ENCODE data around the gene NOXO1. TPM values are rescaled to one million over a fixed set of nuclear protein-coding genes. Genes with fewer than 3 reads are reported as not detected.

Gene NOXO1
- total RNA-seq, 2 donors from 2014 or later: 0.30 TPM; not detected in 1

DNA sequence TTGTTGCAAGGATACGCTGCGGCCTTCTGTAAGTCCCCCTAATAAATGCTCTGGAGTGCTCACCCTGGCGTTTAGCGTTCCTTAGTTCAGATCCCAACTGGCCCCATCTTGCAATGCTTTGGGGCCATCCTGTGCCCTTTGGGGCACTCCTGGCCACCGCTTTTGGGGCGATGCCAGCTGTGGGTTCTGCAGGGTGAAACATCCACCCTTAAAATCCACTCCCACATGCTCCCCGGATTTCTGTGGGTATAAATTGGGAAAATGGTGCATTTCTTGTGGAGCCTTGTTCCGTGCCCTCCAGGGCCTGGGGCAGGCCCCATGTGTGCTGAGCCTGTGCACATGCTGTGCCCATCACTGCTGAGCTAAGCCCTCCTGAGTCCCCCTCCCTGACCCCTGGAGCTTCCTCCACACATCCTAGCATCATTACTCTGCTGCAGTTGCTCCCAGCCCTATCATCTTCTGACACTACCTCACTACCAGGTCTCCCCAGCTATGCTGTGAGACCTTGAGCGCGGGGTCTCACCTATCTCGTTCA lies 44.3 kb downstream of the NOXO1 start:
- Histone ChIP-seq H3K27me3 (no peaks in the 10 kb centered on the region), H3K9me3 (no peaks in the 10 kb centered on the region), H3K36me3 (peaks cover 30% of the 10 kb centered on the region), H3K4me1 (peaks cover 0 to 7% of the 10 kb centered on the region in 2 donors), H3K4me3 (no peak overlapping the region), H3K27ac (no peak overlapping the region)
- DNase-seq (ENCODE audit: low spot score): no peak
- TF ChIP-seq CTCF (IDR thresholded peaks at IDR 0.05): no peak

DNA sequence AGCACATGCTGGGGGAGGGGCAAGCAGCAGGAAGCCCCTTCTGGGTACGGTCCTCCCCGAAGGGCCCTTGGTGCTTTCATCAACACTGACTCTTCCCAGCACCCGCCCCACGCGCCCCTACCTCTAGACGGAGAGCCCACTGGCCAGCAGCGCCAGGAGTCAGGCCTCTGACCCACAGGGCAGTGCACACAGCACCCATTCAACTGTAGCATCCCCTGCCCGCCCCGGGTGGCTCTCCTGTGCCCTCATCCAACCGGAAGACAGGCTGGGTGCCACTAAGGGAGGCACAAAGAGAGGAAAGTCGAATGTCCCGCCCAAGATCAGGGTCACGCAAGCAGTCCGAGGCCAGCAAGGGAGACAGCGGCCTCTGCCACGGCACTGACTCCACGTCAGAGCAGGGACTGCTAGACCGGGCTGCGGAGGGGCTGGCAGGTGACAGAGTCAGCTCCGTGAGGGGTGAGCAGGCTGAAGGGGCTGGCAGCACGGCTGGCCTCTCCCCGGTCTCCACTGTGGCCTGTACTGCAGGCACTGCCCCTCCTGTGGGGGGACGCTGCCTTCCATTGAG lies 48.1 kb downstream of the NOXO1 start:
- Histone ChIP-seq H3K4me1 (peaks cover 0 to 12% of the 10 kb centered on the region in 2 donors), H3K27ac (no peak overlapping the region), H3K36me3 (peaks cover 7% of the 10 kb centered on the region), H3K9me3 (no peaks in the 10 kb centered on the region), H3K27me3 (no peaks in the 10 kb centered on the region), H3K4me3 (no peak overlapping the region)
- no peak for DNase-seq (ENCODE audit: low spot score)
- TF ChIP-seq CTCF (IDR thresholded peaks at IDR 0.05): no peak

DNA sequence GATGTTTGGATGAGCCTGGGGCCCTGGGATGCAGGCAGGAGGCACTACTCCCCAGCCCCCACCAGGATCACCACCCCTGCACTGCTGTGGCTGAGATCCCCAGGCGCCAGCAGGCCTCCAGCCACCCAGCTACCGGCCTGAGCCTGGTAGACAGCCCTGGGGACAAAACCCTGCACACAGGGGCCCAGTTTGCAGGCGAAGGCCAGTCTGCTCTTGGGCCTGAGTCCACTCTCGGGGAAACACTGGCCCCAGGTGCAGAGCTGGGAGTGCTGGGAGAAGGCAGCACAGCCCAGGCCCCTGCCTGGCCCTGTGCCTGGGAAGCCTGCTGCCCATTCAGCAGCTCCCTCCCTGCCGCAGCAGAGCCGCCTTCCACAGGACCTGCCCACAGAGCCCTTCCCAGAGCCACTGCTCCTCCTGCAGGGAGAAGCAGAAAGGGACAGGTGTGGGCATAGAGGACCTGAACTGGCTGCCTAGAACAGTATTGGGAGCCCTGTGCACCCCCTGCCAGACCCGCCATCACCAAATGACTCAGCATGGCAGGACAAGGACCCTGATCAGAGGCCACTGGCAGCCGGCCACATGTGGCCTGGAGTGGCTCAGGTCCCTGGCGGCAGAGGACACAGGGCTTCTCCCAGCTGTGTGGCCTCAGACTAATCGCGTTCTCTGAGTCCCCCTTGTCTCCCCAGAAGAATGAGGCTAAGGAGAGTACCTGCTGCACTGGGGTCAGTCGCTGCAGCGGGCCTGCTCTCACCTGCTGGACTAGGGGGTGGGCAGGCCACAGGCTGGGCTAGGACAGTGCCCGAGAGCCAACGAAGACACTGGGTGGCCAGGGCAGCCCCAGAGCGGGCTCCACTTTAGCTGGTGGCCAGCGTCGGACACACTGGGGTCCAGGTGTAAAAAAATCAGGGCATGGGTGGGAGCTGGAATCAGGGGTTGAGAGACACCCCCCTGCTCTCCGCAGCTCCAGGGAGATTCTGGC lies 48.9 kb downstream of the NOXO1 start:
- no peak for TF ChIP-seq CTCF (IDR thresholded peaks at IDR 0.05)

DNA sequence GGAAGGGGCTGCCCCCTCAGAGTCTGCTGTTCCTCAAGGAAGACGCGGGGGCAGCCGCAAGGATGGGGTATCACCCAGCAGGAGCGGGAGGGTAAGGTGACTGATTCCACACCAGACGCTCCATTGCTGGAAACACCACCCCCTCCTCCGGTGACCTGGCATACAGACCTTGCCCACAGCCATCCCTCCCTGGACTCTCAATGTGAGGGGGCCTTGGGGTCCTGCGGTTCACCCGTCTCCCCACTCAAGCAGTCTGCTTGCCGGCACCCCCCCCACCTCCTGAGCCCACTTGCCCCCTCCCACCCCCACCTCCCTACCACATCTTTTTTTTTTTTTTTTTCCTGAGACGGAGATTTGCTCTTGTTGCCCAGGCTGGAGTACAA lies 50.9 kb downstream of the NOXO1 start:
- H3K9me3 ChIP-seq: no peaks in the 10 kb centered on the region
- DNase-seq (ENCODE audit: low spot score): no peak
- H3K4me3 ChIP-seq: no peak overlapping the region
- H3K27me3 ChIP-seq: no peaks in the 10 kb centered on the region
- no peak for TF ChIP-seq CTCF (IDR thresholded peaks at IDR 0.05)
- no peak overlapping the region for H3K27ac ChIP-seq
- H3K36me3 ChIP-seq: no peaks in the 10 kb centered on the region
- H3K4me1 ChIP-seq: peaks cover 0 to 12% of the 10 kb centered on the region in 2 donors

More for the DNA sequence above, 48.9 kb downstream of the NOXO1 start:
- H3K9me3 ChIP-seq: no peaks in the 10 kb centered on the region
- no peak overlapping the region for H3K4me3 ChIP-seq
- no peak overlapping the region for H3K27ac ChIP-seq
- no peaks in the 10 kb centered on the region for H3K27me3 ChIP-seq
- peaks cover 0 to 12% of the 10 kb centered on the region in 2 donors for H3K4me1 ChIP-seq
- no peaks in the 10 kb centered on the region for H3K36me3 ChIP-seq
- DNase-seq (ENCODE audit: low spot score): no peak

GRCh38 chr16:1929578-1930337 lies 51.5 kb downstream of the NOXO1 start:
- Histone ChIP-seq H3K9me3 (no peaks in the 10 kb centered on the region), H3K4me1 (peaks cover 0 to 12% of the 10 kb centered on the region in 2 donors), H3K4me3 (peak overlapping the region; percentile 57 to 80), H3K27me3 (no peaks in the 10 kb centered on the region), H3K36me3 (no peaks in the 10 kb centered on the region), H3K27ac (peak overlapping the region; percentile 71 to 87)
- DNase-seq (ENCODE audit: low spot score): peak; percentile 87
- TF ChIP-seq CTCF (IDR thresholded peaks at IDR 0.05): peak; percentile 100
